ENCODE measurements around the gene H6PD. TPM values are rescaled to one million over a fixed set of nuclear protein-coding genes. Genes with fewer than 3 reads are reported as not detected.

H6PD gene
- total RNA-seq, 2 donors from 2014 or later: 33.3 to 40.6 TPM

GRCh38 chr1:9281908-9282695 lies 47.5 kb downstream of the H6PD start:
- intact Hi-C loops (cut with DNase I): loop anchor here in 1 of 2 donors (10.0 kb wide), 2 partner anchors 173 to 203 kb away; no protein-coding TSS in a partner anchor
- ATAC-seq (no peak), DNase-seq (no peak)

- DNase-seq (no peak), ATAC-seq (no peak)
- intact Hi-C loops (cut with DNase I): loop anchor here in 1 of 2 donors (10.0 kb wide), 2 partner anchors 172 to 202 kb away; no protein-coding TSS in a partner anchor
These were observed 48.1 kb downstream of the H6PD start for GRCh38 chr1:9282696-9282955.

- no peak for ATAC-seq
- DNase-seq: no peak
- intact Hi-C loops (cut with DNase I): loop anchor here in 1 of 2 donors (10.0 kb wide), 2 partner anchors 171 to 201 kb away; no protein-coding TSS in a partner anchor
These were observed 49.5 kb downstream of the H6PD start for GRCh38 chr1:9284061-9284460.

GRCh38 chr1:9286556-9286955 lies 52.0 kb downstream of the H6PD start:
- ATAC-seq: no peak
- intact Hi-C loops (cut with DNase I): loop anchor here (2.0 to 10.0 kb wide), 3 partner anchors 168 to 204 kb away; no protein-coding TSS in a partner anchor
- no peak for DNase-seq

- DNase-seq (peak; percentile 75), ATAC-seq (no peak)
- intact Hi-C loops (cut with DNase I): loop anchor here (2.0 to 10.0 kb wide), 3 partner anchors 166 to 196 kb away; no protein-coding TSS in a partner anchor
These were observed 54.5 kb downstream of the H6PD start for GRCh38 chr1:9289090-9289534.

- peak; percentile 36 to 49 for ATAC-seq
- intact Hi-C loops (cut with DNase I): loop anchor here (2.0 to 10.0 kb wide), 6 partner anchors 85 to 195 kb away; no protein-coding TSS in a partner anchor
- peak; percentile 73 for DNase-seq
These were observed 55.3 kb downstream of the H6PD start for GRCh38 chr1:9289711-9290485.

GRCh38 chr1:9291914-9292360 lies 57.4 kb downstream of the H6PD start:
- ATAC-seq (peak; percentile 1 to 9), DNase-seq (peak; percentile 70)
- intact Hi-C loops (cut with DNase I): loop anchor here (5.0 to 10.0 kb wide), 3 partner anchors 83 to 150 kb away; no protein-coding TSS in a partner anchor

- intact Hi-C loops (cut with DNase I): loop anchor here (5.0 to 10.0 kb wide), 3 partner anchors 82 to 150 kb away; no protein-coding TSS in a partner anchor
- ATAC-seq (peak; percentile 73 to 79), DNase-seq (peak; percentile 76)
These were observed 58.0 kb downstream of the H6PD start, which contains the start of gene SPSB1 for GRCh38 chr1:9292361-9293240. SPSB1 (plus strand) TSS chr1:9292894; CDS start chr1:9355892, 62,998 bp downstream.

- DNase-seq (no peak), ATAC-seq (no peak)
- intact Hi-C loops (cut with DNase I): loop anchor here (5.0 to 10.0 kb wide), 3 partner anchors 82 to 149 kb away; no protein-coding TSS in a partner anchor
These were observed 58.6 kb downstream of the H6PD start for GRCh38 chr1:9293241-9293532.

GRCh38 chr1:9293533-9294404 lies 59.2 kb downstream of the H6PD start:
- intact Hi-C loops (cut with DNase I): loop anchor here (5.0 to 10.0 kb wide), 3 partner anchors 81 to 149 kb away; no protein-coding TSS in a partner anchor
- peak; percentile 2 to 3 for ATAC-seq
- DNase-seq: no peak

GRCh38 chr1:9294405-9294773 lies 59.8 kb downstream of the H6PD start:
- ATAC-seq (peak in 1 of 2 donors; percentile 5), DNase-seq (no peak)
- intact Hi-C loops (cut with DNase I): loop anchor here (5.0 to 10.0 kb wide), 3 partner anchors 80 to 148 kb away; no protein-coding TSS in a partner anchor

GRCh38 chr1:9294910-9295636 lies 60.5 kb downstream of the H6PD start:
- intact Hi-C loops (cut with DNase I): loop anchor here (5.0 to 10.0 kb wide), 3 partner anchors 80 to 147 kb away; no protein-coding TSS in a partner anchor
- DNase-seq: no peak
- peak in 1 of 2 donors; percentile 45 for ATAC-seq

- ATAC-seq (no peak), DNase-seq (no peak)
- intact Hi-C loops (cut with DNase I): loop anchor here (10.0 kb wide), 2 partner anchors 79 to 89 kb away; no protein-coding TSS in a partner anchor
These were observed 61.3 kb downstream of the H6PD start for GRCh38 chr1:9295884-9296283.

GRCh38 chr1:9296850-9297249 lies 62.3 kb downstream of the H6PD start:
- ATAC-seq (no peak), DNase-seq (no peak)
- intact Hi-C loops (cut with DNase I): loop anchor here (10.0 kb wide), 2 partner anchors 78 to 88 kb away; no protein-coding TSS in a partner anchor

GRCh38 chr1:9297831-9298230 lies 63.3 kb downstream of the H6PD start:
- DNase-seq: no peak
- no peak for ATAC-seq
- intact Hi-C loops (cut with DNase I): loop anchor here (10.0 kb wide), 2 partner anchors 77 to 87 kb away; no protein-coding TSS in a partner anchor

- intact Hi-C loops (cut with DNase I): loop anchor here (10.0 kb wide), 2 partner anchors 77 to 87 kb away; no protein-coding TSS in a partner anchor
- DNase-seq (no peak), ATAC-seq (no peak)
These were observed 63.7 kb downstream of the H6PD start for GRCh38 chr1:9298282-9298681.
